Measurements from ENCODE around the gene FUT7.

FUT7 gene

DNA sequence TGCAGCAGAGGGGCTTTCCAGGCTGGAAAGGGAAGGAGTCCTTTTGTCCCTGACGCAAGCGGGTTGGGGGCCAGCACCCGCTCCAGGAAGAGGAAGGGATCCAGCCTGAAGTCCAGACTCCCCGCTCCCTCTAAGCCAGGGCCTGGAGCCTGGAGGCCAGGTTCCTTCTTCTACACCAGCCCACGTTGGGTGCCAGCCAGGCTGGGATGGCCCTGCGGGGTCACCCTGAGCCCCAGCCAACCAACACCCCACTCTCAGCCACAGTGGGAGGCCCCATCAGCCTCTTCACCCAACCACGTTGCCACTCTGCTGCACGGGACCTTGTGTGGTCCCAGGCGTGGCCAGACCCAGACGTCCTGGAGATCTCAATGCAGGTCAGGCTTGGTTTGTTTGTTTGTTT, 970 bp upstream of the FUT7 start:
- peak; percentile 74 for DNase-seq

DNA sequence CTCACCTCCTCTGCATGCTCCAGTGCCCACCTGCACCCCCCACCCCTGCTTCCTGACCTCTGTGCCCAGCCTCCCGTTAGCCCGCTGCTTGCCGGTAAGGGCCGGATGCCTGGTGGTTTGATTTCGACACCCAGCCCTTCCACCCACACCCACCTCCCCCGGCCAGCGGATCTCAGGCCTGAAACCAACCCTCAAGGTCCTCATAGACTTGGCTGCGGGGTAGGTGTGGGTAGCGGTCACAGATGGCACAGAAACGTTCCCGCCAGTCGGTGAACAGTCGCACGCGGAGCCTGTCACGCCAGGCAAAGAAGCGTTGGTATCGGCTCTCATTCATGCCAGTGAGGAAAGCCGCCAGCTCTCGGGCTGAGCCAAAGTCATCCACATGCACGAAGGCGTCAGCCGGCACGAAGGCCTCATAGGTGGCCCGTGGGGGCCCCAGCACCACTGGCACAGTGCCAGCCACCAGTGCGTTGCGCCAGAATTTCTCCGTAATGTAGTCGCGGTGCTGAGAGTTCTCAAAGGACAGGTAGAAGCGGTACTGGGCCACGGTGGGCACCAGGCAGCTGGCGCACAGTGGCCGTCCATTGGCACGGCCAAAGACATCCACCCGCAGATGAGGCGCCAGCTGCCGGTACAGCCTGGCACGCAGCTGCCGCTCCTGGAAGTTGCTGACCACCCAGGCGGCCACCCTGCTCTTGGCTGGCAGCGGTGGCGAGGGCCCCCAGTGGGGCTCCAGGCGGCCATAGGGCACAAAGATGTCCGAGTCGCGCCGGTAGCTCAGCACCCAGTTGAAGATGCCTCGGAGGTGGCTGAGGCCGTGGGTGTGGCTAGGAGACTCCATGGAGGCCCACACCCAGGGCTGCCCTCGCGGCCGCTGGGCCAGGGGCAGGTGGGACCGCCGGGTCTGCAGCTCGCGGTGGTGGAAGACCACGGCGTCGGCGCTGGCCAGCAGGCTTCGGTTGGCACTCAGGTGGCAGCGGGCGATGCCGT, 1.1 kb downstream of the FUT7 start:
- DNase-seq = peak; percentile 67

DNA sequence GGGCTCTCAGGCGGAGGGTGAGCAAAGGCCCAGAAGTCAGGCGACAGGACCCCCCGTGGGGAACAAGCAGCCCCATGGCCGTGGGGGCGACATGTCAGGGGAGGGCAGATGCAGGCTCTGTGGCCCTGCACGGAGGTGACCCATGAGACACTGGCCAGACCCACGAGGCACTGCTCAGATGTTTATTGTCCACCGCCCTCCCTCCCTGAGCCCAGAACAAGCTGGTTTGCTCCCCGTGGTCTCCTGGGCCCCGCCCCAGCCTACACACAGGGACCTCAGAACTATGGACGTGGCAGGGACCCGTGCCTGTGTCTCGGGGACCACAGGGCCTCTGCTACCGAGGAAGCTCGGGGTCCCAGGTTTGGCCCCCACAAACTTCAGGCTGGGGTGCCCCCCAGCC, 1.9 kb downstream of the FUT7 start:
- DNase-seq = no peak

DNA sequence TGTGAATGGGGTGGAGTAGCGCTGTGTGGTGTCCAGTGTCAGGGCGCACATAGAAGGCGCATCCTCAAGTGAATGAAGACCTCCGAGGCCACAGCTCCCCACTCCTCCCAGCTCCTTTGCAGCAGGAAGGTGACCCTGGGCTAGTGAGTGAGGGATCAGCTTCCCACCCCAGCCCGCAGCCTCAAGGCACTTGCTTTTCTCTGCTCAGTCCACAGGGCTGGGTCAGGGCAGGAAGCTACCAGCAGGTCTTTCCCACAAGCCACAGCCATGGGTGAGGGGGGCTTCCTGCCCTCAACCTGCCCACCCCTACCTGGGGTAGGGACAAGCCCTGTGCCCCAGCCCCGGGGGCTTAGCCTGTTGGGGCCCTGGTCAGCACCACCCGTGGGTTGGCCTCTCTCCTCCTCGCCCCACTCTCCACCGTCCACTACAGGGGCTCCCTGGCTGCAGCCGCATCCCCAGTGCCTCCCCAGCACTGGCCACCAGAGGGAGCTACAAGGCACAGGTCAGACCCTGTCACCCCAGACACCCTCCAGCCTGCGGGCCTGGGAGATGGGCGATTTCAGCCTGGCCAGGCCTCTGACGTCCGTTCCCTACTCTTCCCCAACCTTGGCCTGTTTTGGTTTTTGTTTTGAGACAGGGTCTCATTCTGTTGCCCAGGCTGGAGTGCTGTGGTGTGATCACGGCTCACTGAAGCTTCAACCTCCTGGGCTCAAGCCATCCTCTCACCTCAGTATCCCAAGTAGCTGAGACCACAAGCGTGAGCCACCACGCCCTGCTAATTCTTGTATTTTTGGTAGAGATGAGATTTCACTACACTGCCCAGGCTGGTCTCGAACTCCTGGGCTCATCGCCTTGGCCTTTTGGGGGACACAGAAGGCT, 2.6 kb downstream of the FUT7 start:
- DNase-seq = peak; percentile 70

DNA sequence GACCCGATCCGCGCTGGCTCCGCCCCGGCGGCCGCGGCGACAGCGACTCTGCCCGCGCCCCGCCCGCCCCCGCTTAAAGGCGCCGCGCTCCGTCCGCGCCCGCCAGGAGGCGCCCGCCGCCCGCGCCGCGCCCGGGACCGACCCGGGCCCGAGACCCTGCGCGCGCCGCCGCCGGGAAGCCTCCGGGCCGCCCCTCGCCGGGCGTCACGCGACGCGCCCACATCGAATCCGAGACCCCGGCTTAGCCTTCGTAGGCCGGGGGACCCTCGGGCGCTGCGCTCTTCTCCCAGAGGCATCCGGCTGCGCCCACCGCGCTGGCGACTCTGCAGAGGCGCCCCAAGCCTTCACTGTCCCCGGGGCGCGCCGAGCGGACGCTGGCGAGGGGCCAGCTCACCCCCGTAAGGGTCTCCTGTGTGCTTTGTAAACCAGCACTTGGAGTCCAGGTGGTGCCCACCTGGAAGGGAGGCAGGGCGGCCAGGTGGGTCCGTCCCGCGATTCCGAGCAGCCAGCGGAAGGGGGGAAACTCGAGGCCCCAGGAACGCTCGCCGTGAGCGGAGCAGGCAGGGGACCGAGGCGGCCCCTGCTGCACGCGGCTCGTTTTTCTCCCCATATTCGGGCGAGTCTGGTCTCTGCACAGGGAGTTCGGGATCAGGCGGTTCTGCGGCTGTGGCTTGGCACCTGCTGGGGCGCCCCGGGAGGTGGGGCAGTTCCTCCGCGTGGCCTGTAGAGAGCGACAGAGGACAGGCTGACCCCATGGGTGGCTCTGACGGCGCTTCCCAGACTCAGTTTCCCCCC, 3.4 kb downstream of the FUT7 start:
- peak; percentile 69 for DNase-seq

DNA sequence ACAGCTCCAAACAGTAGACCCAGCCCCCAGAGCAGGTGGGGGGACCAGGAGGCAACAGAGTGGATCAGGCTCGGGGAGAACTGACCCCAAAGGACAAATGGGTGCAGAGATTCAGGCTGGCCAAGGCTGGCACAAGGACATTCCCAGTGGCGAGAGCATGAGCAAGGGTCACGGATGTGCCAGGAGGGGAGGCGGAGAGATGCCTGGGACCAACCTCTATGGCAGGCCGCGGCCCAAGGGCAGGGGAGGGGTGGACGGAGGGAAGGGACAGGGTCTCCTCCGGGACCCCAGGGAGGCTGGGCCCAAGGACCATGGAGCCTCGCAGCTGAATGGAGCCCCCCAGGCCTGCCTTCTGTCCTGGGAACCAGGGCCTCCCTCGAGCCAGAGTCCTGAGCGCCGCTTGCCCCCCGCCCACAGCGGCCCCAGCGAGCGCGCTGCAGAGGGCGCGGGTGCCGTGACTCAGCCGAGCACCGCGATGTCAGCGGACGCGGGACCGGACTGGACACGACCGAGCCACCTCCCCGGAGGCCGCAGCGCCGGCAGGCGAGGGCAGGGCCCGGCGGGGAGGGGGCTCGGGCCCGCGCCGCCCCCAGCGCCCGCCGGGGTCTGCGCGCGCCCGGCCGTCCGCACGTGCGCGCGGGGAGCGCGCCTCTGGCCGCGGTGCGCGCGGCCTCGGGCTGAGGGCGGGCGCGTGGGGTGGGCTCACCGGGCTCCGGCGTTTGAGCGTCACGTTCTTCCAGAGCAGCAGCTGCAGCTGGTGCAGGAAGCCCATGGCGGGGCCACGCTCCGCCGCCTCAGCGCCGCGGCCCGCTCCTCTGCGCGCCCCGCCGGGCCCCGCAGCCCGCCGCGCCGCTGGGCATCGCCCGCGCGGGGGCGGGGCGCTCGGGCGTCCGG, 4.3 kb downstream of the FUT7 start, which contains the start of gene ABCA2:
ABCA2 (minus strand) TSS at position 869 of the 894 bp plus-strand sequence; CDS start at position 772, 97 bp downstream.
- no peak for DNase-seq

DNA sequence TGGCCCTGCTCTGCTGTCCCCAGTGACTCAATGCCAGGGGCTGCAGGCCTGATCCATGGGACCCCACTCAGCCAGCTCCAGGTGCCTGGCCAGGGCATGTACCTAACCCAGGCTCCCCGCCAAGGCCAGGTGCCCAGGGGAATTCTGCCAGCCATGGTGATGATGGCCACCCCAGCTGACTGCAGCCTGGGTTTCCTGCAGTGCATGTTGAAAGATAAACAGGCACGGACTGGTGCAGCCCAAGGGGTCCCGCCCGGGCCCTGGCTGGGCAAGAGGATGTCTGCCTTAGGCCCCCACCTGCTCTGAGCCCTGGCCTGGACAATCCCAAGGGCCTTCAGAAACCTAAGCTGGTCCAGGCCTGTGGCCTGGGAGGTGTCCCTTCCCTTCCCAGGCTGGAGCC, 5.1 kb downstream of the FUT7 start:
- no peak for DNase-seq

DNA sequence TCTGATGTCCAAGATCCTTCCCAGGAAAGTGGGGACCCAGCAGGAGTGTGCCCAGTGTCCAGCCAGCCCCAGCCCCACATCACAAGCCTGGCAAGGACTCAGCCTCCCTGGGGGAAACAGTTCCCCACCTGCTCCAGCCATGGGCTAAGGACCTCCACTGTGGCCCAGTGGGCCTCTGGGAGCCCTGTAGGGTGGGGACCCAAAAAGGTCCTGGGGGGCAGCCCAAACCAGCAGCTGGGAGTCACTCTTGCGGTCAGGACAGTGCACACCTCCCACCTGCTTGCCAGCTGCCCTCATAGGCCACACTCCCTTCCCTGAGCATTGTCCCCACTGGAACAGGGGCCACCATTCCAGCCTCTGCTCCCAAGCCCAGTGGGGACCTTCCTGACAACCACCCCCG, 5.5 kb downstream of the FUT7 start:
- no peak for DNase-seq

DNA sequence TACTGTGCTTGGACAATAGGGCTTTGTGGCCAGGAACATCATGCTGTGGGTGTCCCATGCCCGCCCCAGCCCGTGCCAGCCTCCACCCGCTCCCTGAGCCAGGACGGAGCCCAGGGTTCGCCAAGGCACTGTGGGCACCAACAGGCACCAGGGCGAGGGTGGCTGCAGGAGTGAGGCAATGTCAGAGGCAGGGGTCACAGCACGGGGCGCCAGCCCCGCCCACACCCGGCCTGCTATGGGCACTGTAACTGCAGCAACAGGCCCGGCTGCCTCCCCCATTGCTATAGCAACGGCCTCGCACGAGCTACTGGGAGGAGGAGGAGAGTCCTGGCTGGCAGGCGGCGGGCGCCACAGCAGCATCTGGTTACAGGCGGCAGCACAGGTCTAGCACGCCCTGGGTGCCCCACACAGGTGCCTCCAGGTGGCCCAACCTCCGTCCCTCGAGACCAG, 6.3 kb downstream of the FUT7 start:
- peak; percentile 60 for DNase-seq

DNA sequence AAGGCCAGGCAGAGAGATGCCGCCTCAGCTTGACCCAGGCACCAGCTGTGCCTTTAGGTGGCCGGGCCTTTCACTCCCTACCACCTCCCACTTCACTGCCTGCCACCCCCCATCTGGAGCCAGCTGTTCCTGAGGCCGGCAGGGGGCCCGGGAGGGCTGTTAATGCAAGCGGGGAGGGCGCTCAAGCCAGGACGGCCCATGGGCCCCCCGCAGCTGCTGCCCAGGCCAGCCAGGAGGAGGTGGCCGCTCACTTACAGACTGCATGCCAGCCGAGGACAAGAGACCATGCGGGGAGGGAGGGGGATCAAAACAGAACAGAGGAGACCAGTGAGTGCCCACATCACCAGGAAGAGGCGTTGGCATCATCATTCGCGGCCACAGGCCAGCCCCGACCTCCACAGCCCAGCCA, 8.3 kb downstream of the FUT7 start:
- DNase-seq = no peak

DNA sequence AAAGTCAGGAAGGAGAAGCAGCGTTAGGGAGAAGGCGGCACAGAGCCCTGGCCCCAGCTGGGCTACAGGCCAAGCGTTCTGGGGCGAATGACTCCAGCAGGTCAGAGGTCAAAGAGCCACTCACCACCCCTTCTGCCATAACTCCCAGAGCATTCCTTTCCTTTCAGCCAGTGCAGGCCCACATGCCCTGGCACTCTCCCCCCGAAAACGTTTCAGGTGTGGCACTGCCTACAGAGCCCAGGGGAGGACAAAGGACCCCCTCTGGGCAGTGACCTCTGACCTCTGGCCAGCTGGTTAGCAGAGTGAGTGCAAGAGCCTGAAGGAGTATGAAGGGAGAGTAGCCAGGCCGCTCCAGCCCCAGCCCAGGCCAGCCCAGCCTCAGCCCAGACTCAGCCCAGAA, 8.7 kb downstream of the FUT7 start:
- no peak for DNase-seq

DNA sequence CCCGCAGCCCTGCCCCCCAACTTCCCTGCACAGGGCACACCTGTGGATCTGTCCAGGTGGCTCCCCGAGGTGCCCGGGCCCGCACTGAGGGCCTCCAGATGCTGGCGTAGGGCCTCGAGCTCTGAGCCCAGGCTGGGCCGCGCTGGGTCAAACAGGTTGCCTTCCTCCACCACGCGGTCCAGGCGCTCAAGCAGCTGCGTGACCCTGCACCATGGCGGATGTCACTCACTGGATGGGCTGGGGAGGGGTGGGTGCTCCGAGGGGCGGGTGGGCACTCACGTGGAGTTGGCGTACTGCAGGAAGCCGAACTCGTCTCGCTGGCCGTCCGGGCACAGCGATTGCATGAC, 9.3 kb downstream of the FUT7 start:
- no peak for DNase-seq

DNA sequence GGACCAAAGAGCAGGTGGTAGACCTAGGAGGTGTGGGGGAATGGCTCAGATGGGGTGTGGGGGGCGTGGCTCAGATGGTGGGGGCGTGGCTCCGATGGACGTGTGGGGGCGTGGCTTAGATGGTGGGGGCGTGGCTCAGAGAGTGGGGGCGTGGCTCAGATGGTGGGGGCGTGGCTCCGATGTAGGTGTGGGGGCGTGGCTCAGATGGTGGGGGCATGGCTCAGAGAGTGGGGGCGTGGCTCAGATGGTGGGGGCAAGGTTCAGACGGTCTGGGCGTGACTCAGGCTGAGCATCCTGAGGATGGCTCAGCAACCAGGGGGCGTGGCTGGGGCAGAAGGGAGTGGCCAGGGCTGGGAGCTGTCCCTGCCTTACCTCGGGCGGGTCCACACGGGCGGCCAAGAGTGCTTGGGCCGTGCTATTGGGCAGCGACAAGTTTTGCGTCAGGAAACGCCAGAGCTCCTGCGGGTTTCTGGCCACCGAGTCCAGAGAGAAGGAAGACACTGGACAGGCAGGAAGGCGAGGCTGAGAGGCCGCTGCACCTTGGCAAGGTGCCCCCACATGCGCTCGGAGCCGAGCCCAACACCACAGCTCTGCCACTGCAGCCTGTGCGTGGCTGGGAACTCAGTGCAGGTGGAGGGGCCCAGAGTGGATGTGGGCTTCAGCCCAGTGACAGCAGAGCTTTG, 9.8 kb downstream of the FUT7 start:
- DNase-seq = peak; percentile 77

DNA sequence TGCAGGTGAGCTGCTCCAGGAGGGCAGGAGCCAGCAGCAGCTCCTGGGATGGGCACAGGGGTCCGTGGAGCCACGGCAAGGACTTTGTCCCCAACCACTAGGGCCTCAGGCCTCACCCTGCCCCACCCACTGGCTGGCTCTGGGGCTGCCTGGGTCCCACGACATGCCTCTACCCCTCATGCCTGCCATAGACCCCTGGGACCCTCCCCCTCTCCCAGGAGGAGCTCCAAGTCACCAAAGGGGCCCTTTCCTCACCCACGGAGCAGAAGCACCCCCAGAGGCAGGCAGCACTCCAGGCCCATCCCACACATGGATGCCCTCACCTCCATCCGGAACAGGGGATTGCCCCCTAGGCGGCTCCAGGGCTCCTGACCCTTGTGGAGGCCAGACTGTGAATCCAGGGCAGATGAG, 10.3 kb downstream of the FUT7 start:
- no peak for DNase-seq

DNA sequence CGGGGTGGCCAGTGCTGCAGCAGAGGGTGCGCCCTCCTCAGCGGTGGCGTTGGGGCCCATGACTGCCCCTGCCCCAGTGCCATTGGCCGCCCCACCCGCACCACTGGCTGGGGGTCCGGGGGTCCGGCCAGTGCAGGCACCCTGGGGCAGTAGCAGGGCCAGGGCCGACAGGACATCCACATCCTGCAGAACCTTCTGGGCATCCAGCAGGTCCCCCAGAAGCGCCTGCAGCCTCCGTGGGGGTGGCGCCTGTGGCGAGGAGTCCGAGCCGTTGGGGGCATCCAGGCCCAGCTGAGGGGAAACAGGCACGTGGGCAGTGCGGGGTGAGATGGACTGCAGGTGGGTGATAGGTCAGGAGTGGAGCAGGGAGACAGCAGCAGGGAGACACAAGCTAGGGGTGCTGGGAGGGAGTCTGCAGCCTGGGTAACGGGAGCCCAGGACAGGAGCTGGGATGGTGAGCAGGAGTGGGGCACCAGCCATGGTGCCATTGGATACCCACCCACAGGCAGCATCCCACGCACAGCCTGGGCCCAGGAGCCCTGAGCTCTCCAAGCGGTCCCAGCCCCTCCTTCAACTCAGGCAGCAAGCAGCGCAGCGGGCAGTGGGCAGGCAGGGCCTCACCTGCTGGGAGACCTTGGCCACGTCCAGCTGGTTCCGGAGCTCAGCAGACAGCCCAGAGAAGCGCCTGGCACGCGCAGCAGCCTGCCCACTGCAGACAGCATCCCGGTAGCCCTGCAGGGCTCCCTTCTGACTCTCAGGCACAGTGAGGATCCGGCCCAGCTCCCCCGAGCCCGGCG, 10.9 kb downstream of the FUT7 start:
- no peak for DNase-seq

DNA sequence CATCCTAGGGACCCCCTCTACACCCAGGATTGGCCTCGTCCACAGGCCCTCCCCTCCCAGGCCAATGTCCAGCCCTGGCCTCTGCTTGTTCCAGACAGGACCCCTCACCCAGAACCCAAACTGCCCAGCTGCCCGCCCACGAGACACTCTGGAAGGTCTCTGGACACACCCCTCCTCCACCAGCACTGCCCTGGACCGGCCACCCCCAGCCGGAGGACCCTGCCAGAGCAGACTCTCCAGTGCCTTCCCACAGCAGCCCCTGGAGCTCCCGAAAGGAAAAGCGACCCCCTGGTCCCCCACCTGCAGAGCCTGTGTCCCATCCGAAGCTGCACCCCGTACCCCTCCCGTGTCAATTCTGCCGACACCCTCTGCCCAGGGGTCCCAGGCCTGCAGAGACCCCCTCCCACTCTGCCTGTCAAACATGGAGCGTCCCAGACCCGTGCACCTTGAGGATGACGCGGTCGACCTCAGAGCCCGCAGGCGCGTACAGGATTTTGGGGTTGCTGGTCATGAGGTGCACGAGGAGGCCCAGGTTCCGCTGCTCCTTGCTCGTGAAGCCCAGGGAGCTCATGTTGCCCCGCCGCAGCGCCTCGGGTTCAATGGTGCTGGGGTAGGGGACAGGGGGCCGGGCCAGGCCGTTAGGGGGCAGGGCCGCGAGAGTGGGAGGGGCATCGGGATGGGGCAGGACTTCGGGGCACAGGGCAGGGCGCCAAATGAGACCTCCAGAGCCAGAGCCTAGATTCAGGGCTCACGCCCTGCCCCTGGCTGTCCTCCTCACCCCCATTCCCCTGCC, 11.8 kb downstream of the FUT7 start:
- DNase-seq = no peak

DNA sequence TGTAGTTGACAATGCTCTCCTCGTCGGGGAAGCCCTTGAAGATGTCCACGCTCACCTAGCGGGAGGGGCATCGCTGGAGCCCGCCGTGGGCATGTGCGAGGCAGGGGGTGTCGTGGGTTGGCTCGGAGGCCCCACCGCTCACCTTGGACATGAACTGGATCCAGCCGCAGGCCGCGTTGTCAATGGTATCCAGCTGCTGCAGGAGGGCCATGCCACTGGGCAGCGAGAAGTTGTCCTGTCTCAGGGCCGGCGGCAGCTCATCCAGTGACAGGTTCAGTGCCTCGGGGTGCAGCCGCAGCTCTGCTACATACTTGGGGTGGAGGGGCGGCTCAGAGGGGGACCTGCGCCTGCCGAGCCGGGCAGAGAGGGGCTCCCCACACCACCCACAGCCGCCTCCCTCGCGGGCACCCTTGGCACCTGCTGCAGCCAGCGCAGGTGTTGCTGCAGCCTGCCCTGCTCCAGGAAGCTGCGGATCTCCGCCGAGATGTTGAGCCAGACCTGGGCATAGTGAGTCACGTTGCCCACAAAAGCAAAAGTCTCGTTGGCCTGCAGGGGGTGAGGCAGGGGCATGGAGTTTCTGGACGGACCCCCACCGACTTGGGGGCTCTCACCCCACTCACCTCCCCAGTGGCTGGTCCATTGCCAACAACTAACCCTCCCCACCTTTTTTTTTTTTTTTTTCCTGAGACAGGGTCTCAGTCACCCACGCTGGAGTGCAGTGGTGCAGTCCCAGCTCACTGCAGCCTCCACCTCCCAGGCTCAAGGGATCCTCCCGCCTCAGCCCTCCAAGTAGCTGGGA, 12.9 kb downstream of the FUT7 start:
- DNase-seq = no peak

DNA sequence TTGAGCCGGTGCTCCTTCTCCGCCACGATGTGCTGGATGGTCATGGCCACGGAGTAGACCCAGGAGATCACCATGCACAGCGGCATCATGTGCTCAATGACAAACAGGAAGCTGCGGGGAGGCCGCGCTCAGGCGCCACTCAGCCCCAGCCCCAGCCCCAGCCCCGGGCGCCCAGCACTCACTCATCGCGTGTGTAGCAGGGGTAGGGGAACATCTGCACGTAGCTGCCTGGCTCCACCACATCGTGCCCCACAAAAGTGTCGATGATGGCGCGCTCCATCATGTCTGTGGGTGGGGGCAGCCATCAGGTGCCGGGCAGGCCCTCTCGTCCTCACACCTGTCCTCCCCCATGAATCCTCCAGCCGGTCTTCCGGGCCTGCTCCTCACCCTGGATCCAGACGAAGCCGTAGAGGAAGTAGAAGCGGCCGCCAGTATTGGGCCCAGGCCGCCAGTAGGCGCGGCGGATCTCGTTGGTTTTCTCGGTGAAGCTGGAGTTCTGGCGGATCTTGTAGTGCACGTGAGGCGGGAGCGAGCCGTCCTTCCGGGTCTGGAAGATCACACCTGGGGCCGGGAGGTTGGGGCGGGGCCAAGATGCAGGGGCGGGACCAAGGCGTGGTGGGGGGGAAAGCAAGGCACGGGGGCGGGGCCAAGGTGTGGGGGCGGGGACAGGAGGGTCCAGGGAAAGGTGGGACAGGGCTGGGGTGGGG, 13.9 kb downstream of the FUT7 start:
- no peak for DNase-seq

All from CD4-positive, alpha-beta T cell treated with Interleukin-15 for 1 hour (primary cell).